Islet of Langerhans (tissue), 1 donor: Measurements from ENCODE around the gene PRKCZ.

Experiments
- FAIRE-seq: peaks from one replicate; lab custom pipeline; 2011; peaks lifted over from hg19 to GRCh38; lab: Jason Lieb, UNC

PRKCZ gene

DNA sequence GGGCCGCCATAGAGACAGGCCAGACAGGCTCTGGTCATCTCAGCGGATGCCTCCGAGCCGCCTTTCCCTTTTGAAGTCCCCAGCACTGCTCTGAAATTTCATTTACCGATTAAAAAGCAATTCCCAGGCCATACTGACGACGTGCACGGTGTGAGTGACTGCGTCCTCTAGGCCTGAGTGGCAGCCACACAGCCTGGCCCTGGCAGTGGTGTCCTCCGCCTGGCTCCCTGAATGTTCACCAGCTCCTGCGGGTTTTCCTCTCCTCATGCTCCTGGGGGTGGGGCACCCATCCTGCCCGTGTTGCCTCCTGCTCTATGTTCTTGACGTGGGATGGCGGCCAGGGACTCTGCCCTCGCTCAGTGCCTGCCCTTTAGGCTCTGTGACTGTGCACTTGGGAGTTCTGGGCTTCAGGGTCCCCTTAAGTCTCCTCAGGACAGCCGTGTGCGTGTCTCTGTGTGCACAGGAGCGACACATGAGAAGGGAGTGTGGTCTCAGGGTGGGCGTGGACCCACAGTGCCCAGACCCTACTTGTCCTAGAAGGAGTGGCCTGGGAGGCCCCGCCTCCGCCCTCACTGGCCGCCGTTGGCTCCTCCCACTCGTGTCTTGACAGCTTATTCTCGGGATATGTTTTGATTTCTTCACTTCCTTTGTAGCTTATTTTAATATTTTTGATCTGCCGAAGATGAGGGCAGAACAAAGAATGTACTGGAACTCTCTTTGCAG lies 181.5 kb downstream of the PRKCZ start:
- FAIRE-seq = no peak

DNA sequence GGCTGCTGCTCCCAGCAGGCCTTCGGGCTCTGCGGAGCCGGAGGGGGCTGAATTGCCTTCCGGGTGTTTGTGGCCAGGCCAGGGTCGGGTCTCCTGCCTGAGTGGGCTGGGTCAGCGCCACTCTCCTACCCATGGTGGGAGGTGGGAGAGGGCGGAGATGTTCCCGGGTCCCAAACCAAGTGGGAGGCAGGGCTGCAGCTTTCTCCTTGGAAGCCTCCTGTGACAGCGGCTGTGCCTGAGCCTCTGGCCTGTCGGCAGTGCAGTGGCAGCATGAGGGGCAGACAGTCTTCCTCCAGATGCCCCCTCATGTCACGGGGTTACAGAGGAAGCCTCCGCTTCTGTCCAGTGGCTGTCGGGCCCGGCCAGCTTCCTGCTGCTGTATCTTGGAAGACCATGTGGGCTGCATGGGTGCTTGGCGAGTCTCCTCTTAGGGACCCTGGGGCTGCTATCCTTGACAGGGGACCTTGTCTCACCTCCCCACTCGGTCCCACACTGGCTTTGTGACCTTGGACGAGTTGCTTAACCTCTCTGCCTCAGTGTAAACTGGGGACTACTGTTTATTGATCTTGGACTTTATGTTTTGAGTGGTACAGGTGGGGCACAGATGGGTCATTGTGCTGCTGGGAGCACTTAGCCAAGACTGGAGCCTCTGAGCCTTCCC lies 182.2 kb downstream of the PRKCZ start:
- no peak for FAIRE-seq

DNA sequence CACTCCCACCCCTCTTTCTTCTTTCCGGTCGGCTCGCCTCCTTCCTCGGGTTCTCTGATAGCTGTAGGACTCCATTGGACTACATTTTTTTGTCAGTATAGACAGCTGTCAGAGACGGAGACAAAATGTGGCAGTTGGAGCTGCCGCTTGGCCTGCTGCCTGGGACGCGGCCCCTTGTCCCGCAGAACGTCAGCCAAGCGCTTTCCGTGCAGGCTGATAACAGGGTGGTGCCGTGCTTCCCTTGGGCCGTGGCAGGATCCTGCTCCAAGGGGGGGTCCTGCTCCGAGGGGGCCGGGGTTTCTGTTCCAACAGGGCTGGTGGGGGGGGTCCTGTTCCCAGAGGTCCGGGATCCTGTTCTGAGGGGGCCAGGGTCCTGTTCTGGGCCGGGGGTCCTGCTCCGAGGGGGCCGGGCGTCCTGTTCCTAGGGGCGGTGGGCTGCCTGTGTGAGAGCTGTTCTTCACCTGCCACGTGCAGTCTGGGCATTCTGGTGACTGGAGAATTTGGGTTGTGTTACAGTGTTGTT lies 182.8 kb downstream of the PRKCZ start:
- no peak for FAIRE-seq

DNA sequence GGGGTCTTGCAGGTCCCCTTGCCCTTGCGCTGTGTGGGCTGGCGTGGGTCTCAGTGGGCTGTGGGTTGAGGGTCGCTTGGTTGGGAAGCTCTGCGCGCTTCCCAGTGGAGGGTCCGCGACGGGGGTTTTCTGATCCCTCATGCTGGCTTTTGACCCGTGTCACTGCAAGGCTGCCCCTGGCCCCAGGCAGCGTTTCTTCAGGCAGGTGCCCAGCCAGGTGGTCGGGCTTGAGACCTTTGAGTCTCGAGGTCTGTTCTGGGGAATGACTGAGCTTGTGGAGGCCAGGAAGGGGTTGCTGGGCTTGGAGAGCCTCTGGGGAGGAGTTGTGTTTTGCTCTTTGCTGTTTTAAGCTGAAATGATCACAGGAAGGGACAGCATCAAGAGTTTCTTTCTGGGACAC lies 183.3 kb downstream of the PRKCZ start:
- FAIRE-seq = no peak

DNA sequence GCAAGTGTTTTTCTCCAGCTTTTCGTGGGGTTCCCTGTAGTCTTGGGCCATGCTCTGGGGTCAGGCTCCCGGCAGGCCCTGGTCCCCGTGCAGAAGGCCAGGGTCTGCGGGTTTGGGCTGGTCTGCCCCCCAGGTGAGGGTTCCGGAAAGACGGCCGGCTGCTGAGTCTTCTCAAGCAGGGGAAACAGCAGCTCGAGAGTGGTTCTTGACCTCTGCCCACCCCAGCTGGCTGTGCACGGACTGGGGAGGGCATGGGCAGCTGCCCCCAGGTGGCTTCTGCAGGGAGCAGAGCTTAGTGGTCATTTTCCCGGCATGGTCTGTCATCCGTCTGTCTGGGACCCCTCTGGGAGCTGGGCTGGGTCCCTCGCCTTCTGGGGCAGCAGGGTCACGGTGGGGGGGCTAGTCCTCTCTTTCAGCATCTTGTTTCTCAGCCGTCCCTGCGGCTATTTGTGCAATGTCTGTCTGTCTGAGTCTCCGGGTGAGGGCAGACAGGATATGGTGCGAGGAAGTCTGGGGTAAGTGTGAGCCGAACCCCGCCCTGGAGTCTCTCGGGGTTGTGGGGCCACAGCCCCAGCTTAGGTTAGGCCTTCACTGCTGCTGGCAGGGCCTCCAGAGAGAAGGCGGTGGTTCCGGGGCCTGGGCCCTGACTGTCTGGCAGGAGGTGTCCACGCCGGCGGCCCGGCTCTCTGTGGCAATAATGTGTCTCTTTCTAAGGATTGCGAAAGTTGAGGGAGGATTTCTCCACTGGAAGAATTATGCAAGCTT lies 184.0 kb downstream of the PRKCZ start:
- FAIRE-seq = no peak

DNA sequence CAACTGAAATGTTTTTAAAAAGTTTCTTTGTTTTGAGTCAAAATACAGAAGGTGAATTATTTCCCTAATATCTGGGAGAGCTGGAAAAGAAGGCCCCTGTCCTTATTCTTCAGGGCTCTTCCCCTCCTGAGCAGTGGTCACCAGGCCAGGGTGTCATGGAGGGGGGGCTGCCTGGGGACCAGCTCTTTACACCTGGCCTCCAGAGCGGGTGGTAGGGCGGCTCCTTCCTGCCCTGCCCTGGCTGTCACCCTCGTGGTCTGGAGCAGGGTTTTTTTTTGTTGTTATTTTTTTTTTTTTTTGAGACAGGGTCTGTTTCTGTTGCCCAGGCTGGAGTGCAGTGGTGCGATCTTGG lies 184.5 kb downstream of the PRKCZ start:
- FAIRE-seq = no peak
